CD14-positive monocyte (primary cell): Measurements from ENCODE around the gene WFDC2. TPM values are rescaled to one million over a fixed set of nuclear protein-coding genes. Genes with fewer than 3 reads are reported as not detected.

Experiments used
- DNase-seq, 3 donors: peaks; one replicate each; pipeline ENCODE4 v3.0.0-alpha.2; 2011 to 2022
- H2AFZ ChIP-seq: 2 replicates; pipeline ENCODE4 v1.6.0; 2012; ENCODE audit warnings: mild to moderate bottlenecking, low read depth, low read length, inconsistent platforms; ENCODE audit not compliant: insufficient read depth, poor library complexity, severe bottlenecking
- H3K27ac ChIP-seq, 2 donors: 1 replicate in 1 of 2; 2 replicates in 1 of 2; pipeline ENCODE4 v1.5.1; 2012 to 2013; ENCODE audit warnings: low read length in 2 of 2, control low read depth in 1 of 2, inconsistent platforms in 1 of 2, low read depth in 1 of 2, mild to moderate bottlenecking in 1 of 2
- H3K27me3 ChIP-seq, 2 donors: one replicate each; pipeline versions ENCODE4 v1.6.0 to v1.6.1; 2011 to 2013; ENCODE audit warnings: low read length in 2 of 2; ENCODE audit not compliant: control insufficient read depth in 2 of 2, insufficient read depth in 2 of 2
- H3K36me3 ChIP-seq, 2 donors: replicated peaks in 1 of 2; 1 replicate in 1 of 2; 2 replicates in 1 of 2; pipeline versions ENCODE4 v1.5.1 to v1.6.1; 2012 to 2013; ENCODE audit warnings: low read length in 2 of 2, control low read depth in 1 of 2, inconsistent platforms in 1 of 2, mild to moderate bottlenecking in 1 of 2; ENCODE audit not compliant: insufficient read depth in 2 of 2, control insufficient read depth in 1 of 2
- H3K4me1 ChIP-seq, 2 donors: 1 replicate in 1 of 2; 2 replicates in 1 of 2; pipeline versions ENCODE4 v1.5.1 to v1.6.1; 2012 to 2013; ENCODE audit warnings: low read length in 2 of 2, control low read depth in 1 of 2, inconsistent platforms in 1 of 2, mild to moderate bottlenecking in 1 of 2, moderate library complexity in 1 of 2; ENCODE audit not compliant: insufficient read depth in 2 of 2, control insufficient read depth in 1 of 2
- H3K4me2 ChIP-seq: replicated peaks from 2 replicates; pipeline ENCODE3; 2012; ENCODE audit warnings: low read length, moderate library complexity, mild to moderate bottlenecking; ENCODE audit not compliant: poor library complexity, severe bottlenecking; ENCODE audit errors: extremely low read depth
- H3K4me3 ChIP-seq, 3 experiments: fragments of 200-600 bp in 1 of 3; sonication (generic) in 1 of 3; replicated peaks in 1 of 3; 1 replicate in 2 of 3; 2 replicates in 1 of 3; pipeline ENCODE4 v1.5.1; 2011 to 2013; ENCODE audit warnings: low read length in 3 of 3, mild to moderate bottlenecking in 3 of 3, control low read depth in 2 of 3, low read depth in 2 of 3, inconsistent platforms in 1 of 3, moderate library complexity in 1 of 3
- H3K79me2 ChIP-seq: 2 replicates; pipeline ENCODE4 v1.6.0; 2012; ENCODE audit warnings: mild to moderate bottlenecking, control low read depth, inconsistent platforms, low read length, moderate library complexity; ENCODE audit not compliant: insufficient read depth
- H3K9ac ChIP-seq: 2 replicates; pipeline ENCODE4 v1.6.0; 2017; ENCODE audit warnings: low read length, mild to moderate bottlenecking; ENCODE audit not compliant: insufficient read depth, poor library complexity, severe bottlenecking
- H3K9me3 ChIP-seq, 2 donors: replicated peaks in 1 of 2; 1 replicate in 1 of 2; 2 replicates in 1 of 2; pipeline versions ENCODE4 v1.5.1 to v1.6.1; 2012 to 2013; ENCODE audit warnings: low read length in 2 of 2, control low read depth in 1 of 2; ENCODE audit not compliant: control insufficient read depth in 1 of 2, insufficient read depth in 1 of 2
- H4K20me1 ChIP-seq: 2 replicates; pipeline ENCODE4 v1.6.0; 2012; ENCODE audit warnings: mild to moderate bottlenecking, low read length, control low read depth, moderate library complexity; ENCODE audit not compliant: insufficient read depth
- H3K27ac Mint-ChIP-seq, 7 donors: one replicate each; pipeline ENCODE4 v1.8.0; 2020; ENCODE audit warnings: mild to moderate bottlenecking in 7 of 7, mixed read lengths in 7 of 7, moderate library complexity in 6 of 7, inconsistent platforms in 2 of 7
- H3K27me3 Mint-ChIP-seq, 3 donors: one replicate each; pipeline ENCODE4 v1.8.0; 2021 to 2022; ENCODE audit warnings: low read depth in 3 of 3, mild to moderate bottlenecking in 3 of 3, mixed read lengths in 3 of 3, moderate library complexity in 3 of 3, inconsistent platforms in 1 of 3
- H3K36me3 Mint-ChIP-seq, 2 donors: one replicate each; pipeline ENCODE4 v1.8.0; 2020; ENCODE audit warnings: mixed read lengths in 2 of 2, inconsistent platforms in 1 of 2, mild to moderate bottlenecking in 1 of 2
- H3K4me1 Mint-ChIP-seq: one replicate; pipeline ENCODE4 v1.8.0; 2020; ENCODE audit warnings: mild to moderate bottlenecking, mixed read lengths
- H3K4me3 Mint-ChIP-seq, 2 donors: one replicate each; pipeline ENCODE4 v1.8.0; 2020; ENCODE audit warnings: mild to moderate bottlenecking in 2 of 2, mixed read lengths in 2 of 2, moderate library complexity in 1 of 2
- H3K9me3 Mint-ChIP-seq, 7 donors: one replicate each; pipeline ENCODE4 v1.8.0; 2020 to 2022; ENCODE audit warnings: mixed read lengths in 7 of 7, mild to moderate bottlenecking in 6 of 7, moderate library complexity in 6 of 7, inconsistent platforms in 2 of 7
- CTCF ChIP-seq: fragments of 200-600 bp; IDR thresholded peaks from one replicate; pipeline ENCODE4 v1.8.0; 2022; ENCODE audit warnings: antibody characterized with exemption, mild to moderate bottlenecking
- WGBS: methylation state at CpG from one replicate; pipeline ENCODE4 v1.1.5; 2013; ENCODE audit warnings: missing lambda C conversion rate; ENCODE audit not compliant: insufficient coverage; 5-methylcytosine and 5-hydroxymethylcytosine counted together
- intact Hi-C, 2 donors: fragments of 100-400 bp; cut with micrococcal nuclease; formaldehyde crosslinking; loops; one replicate each; pipeline versions ENCODE4 v1.15.0 to v1.15.1; 2023
- polyA plus RNA-seq, 3 donors: library from polyadenylated mRNA; depleted of rRNA in 1 of 3; unstranded in 2 of 3; stranded (reverse) in 1 of 3; fragments of 300-500 nt in 2 of 3; fragments of >200 nt in 1 of 3; fragmentation: Illumina TruSeq in 2 of 3; gene quantifications; 1 replicate in 2 of 3; 2 replicates in 1 of 3; pipeline ENCODE4 v1.2.3, GENCODE V29; 2012 to 2021

Gene WFDC2
- polyA plus RNA-seq, 3 donors: not detected

GRCh38 chr20:45465491-45466266, 3.9 kb upstream of the WFDC2 start:
- no peaks in the 10 kb centered on the region for H3K36me3 ChIP-seq

GRCh38 chr20:45467172-45467571, 2.4 kb upstream of the WFDC2 start:
- Histone ChIP-seq H3K9ac (no peak overlapping the region), H3K4me2 (no peak overlapping the region), H2AFZ (no peak overlapping the region), H3K79me2 (no peaks in the 10 kb centered on the region), H4K20me1 (no peaks in the 10 kb centered on the region), H3K27me3 (peaks cover 28 to 46% of the 10 kb centered on the region in 2 donors), H3K27ac (no peak overlapping the region), H3K36me3 (no peaks in the 10 kb centered on the region), H3K9me3 (peaks cover 0 to 18% of the 10 kb centered on the region in 2 donors), H3K4me3 (no peak overlapping the region), H3K4me1 (peaks cover 16 to 17% of the 10 kb centered on the region in 2 donors)
- Mint-ChIP-seq H3K9me3 (peaks cover 0 to 15% (median 4%) of the 10 kb centered on the region in 7 donors), H3K27ac (no peak overlapping the region), H3K36me3 (peaks cover 0 to 11% of the 10 kb centered on the region in 2 donors), H3K4me1 (peaks cover 21% of the 10 kb centered on the region), H3K27me3 (peaks cover 42 to 48% (median 45%) of the 10 kb centered on the region in 3 donors), H3K4me3 (no peak overlapping the region)
- intact Hi-C loops: no loop called here
- WGBS: no CpG with 5 or more reads among the region's 6 CpGs
- TF ChIP-seq CTCF: no peak
- no peak for DNase-seq

More at GRCh38 chr20:45465491-45466266, 3.9 kb upstream of the WFDC2 start:
- no peaks in the 10 kb centered on the region for H4K20me1 ChIP-seq
- no peak overlapping the region for H3K9ac ChIP-seq
- TF ChIP-seq CTCF: no peak
- H3K27me3 Mint-ChIP-seq: peaks cover 27 to 33% (median 30%) of the 10 kb centered on the region in 3 donors
- peaks cover 0 to 10% (median 0%) of the 10 kb centered on the region in 7 donors for H3K9me3 Mint-ChIP-seq
- intact Hi-C loops: no loop called here
- H2AFZ ChIP-seq: no peak overlapping the region
- H3K9me3 ChIP-seq: peaks cover 0 to 8% of the 10 kb centered on the region in 2 donors
- peak overlapping the region in 1 of 2 donors; percentile 7 for H3K4me3 Mint-ChIP-seq
- H3K4me2 ChIP-seq: no peak overlapping the region
- peak in 2 of 3 donors; percentile 9 to 36 for DNase-seq
- peaks cover 15 to 32% of the 10 kb centered on the region in 2 donors for H3K27me3 ChIP-seq
- peaks cover 16% of the 10 kb centered on the region for H3K4me1 Mint-ChIP-seq
- no peak overlapping the region for H3K27ac Mint-ChIP-seq
- no peak overlapping the region for H3K27ac ChIP-seq
- H3K36me3 Mint-ChIP-seq: peaks cover 0 to 7% of the 10 kb centered on the region in 2 donors
- WGBS: no CpG with 5 or more reads among the region's 1 CpG
- no peak overlapping the region for H3K4me3 ChIP-seq
- H3K79me2 ChIP-seq: no peaks in the 10 kb centered on the region
- peaks cover 13 to 15% of the 10 kb centered on the region in 2 donors for H3K4me1 ChIP-seq
